HepG2 (cell line): ENCODE results near the gene KRTCAP2. TPM values are rescaled to one million over a fixed set of nuclear protein-coding genes. Genes with fewer than 3 reads are reported as not detected.
A peak's percentile ranks its signal among the peaks of the same experiment; 100 is the strongest.

Experiments
- EEA1 ChIP-seq: sonication (generic); formaldehyde crosslinking; IDR thresholded peaks from 2 replicates; pipeline ENCODE4 v1.5.1; 2020; ENCODE audit warnings: mild to moderate bottlenecking, missing genetic modification reagents, borderline replicate concordance
- HMGXB4 ChIP-seq, 2 experiments: sonication (generic) in 1 of 2; formaldehyde crosslinking in 1 of 2; IDR thresholded peaks; 2 replicates each; pipeline versions ENCODE4 v1.4.0 to v1.6.1; 2018 to 2020; ENCODE audit warnings: missing genetic modification reagents in 2 of 2, borderline replicate concordance in 1 of 2, low read depth in 1 of 2, mild to moderate bottlenecking in 1 of 2, missing biosample characterization in 1 of 2
- HNF1B ChIP-seq: sonication (generic); formaldehyde crosslinking; IDR thresholded peaks from 2 replicates; pipeline ENCODE4 v1.5.1; 2020; ENCODE audit warnings: mild to moderate bottlenecking, moderate library complexity, missing genetic modification reagents
- HNRNPLL ChIP-seq: fragments of 200-400 bp; formaldehyde crosslinking; IDR thresholded peaks from 2 replicates; pipeline ENCODE4 v1.6.1; 2017; ENCODE audit warnings: mild to moderate bottlenecking, low read depth, low read length; ENCODE audit not compliant: poor library complexity, severe bottlenecking
- IKZF5 ChIP-seq: IDR thresholded peaks from 2 replicates; pipeline ENCODE4 v1.6.1; 2018; ENCODE audit warnings: missing genetic modification reagents, mild to moderate bottlenecking, missing compliant biosample characterization
- MAFG ChIP-seq: sonication (generic); formaldehyde crosslinking; IDR thresholded peaks from 2 replicates; pipeline ENCODE4 v1.5.1; 2020; ENCODE audit warnings: mild to moderate bottlenecking, missing genetic modification reagents
- PAWR ChIP-seq: sonication (generic); formaldehyde crosslinking; IDR thresholded peaks from 2 replicates; pipeline ENCODE4 v1.4.0; 2020; ENCODE audit warnings: missing genetic modification reagents, mild to moderate bottlenecking, borderline replicate concordance
- TAF15 ChIP-seq: fragments of 200-400 bp; formaldehyde crosslinking; IDR thresholded peaks from one replicate; pipeline ENCODE4 v1.6.1; 2018; ENCODE audit warnings: mild to moderate bottlenecking, low read depth, low read length; ENCODE audit not compliant: poor library complexity, severe bottlenecking
- ZBTB40 ChIP-seq, 2 experiments: fragments of 450-650 bp in 1 of 2; sonication (generic) in 1 of 2; formaldehyde crosslinking in 1 of 2; IDR thresholded peaks; 2 replicates each; pipeline versions ENCODE4 v1.6.1 to v1.8.0; 2016 to 2022; ENCODE audit warnings: antibody characterized with exemption in 1 of 2, mild to moderate bottlenecking in 1 of 2, missing genetic modification reagents in 1 of 2
- ZNF350 ChIP-seq: sonication (generic); formaldehyde crosslinking; IDR thresholded peaks from 2 replicates; pipeline ENCODE4 v1.4.0; 2020; ENCODE audit warnings: mild to moderate bottlenecking, low read depth, missing genetic modification reagents, borderline replicate concordance
- ZNF382 ChIP-seq: sonication (generic); formaldehyde crosslinking; IDR thresholded peaks from 2 replicates; pipeline ENCODE4 v1.5.0; 2020; ENCODE audit warnings: missing genetic modification reagents, mild to moderate bottlenecking, borderline replicate concordance
- ZNF546 ChIP-seq: sonication (generic); formaldehyde crosslinking; conservative IDR thresholded peaks from 2 replicates; pipeline ENCODE4 v1.8.1; 2023; ENCODE audit warnings: mild to moderate bottlenecking, missing genetic modification reagents
- ZNF768 ChIP-seq: sonication (generic); formaldehyde crosslinking; IDR thresholded peaks from 2 replicates; pipeline ENCODE4 v1.4.0; 2020; ENCODE audit warnings: missing genetic modification reagents
- ZSCAN29 ChIP-seq: sonication (generic); formaldehyde crosslinking; conservative IDR thresholded peaks from 2 replicates; pipeline ENCODE4 v1.4.0; 2020; ENCODE audit warnings: mild to moderate bottlenecking, missing genetic modification reagents
- polyA plus RNA-seq, 8 experiments: library from polyadenylated mRNA; depleted of rRNA in 3 of 8; stranded (reverse) in 7 of 8; unstranded in 1 of 8; fragments of >200 nt; fragmentation: Illumina TruSeq in 4 of 8; extraction: Trizol in 4 of 8; gene quantifications; 2 replicates each; pipeline versions ENCODE4 v1.2.1 to v1.2.3, GENCODE V29; 2011 to 2016; ENCODE audit warnings: low read depth in 4 of 8, missing spikeins in 1 of 8, mixed read lengths in 1 of 8; ENCODE audit not compliant: insufficient read depth in 1 of 8
- total RNA-seq, 5 experiments: library from RNA; depleted of rRNA; stranded (reverse); fragments of >200 nt; fragmentation: Illumina TruSeq; extraction: Trizol; gene quantifications; 2 replicates each; pipeline ENCODE4 v1.2.3, GENCODE V29; 2016; ENCODE audit warnings: low read depth in 1 of 5

Gene KRTCAP2
- total and polyA plus RNA-seq, 2 of the 13 experiments (the other 11 are each of a cell fraction or from before 2014, with no cell fraction given) = 77.3 to 79.4 TPM

GRCh38 chr1:155176544-155177071, 3.5 kb upstream of the KRTCAP2 start (continued):
- TF ChIP-seq ZBTB40 (IDR thresholded peaks at IDR 0.05) (no peak), ZBTB40 (CRISPR knock-in tag; IDR thresholded peaks at IDR 0.05) (no peak), ZNF546 (CRISPR knock-in tag) (no peak), ZNF350 (CRISPR knock-in tag) (no peak), TAF15 (no peak), ZNF382 (no peak), EEA1 (CRISPR knock-in tag) (no peak), ZSCAN29 (CRISPR knock-in tag) (no peak), HMGXB4 (CRISPR knock-in tag; IDR thresholded peaks at IDR 0.05; ENCODE audit: borderline replicate concordance in 1 of 2, low read depth in 1 of 2) (peak in 1 of 2 experiments; percentile 51; a peak in 1 of 4 replicates), IKZF5 (CRISPR knock-in tag) (peak; percentile 39; the same call in 1 of the 2 replicates), PAWR (CRISPR knock-in tag) (no peak), MAFG (no peak), HNF1B (peak; percentile 34; the same call in 1 of the 2 replicates), ZNF768 (no peak), HNRNPLL (no peak)
